ENCODE results near the gene SPN. TPM values are rescaled to one million over a fixed set of nuclear protein-coding genes. Genes with fewer than 3 reads are reported as not detected.

Gene SPN
- total and polyA plus RNA-seq, 2 experiments from 2014 or later, result not detected

- no peak overlapping the region for H2AFZ ChIP-seq
- H3K27me3 ChIP-seq (replicated peaks; ENCODE audit: insufficient read depth), result peaks cover 9% of the 10 kb centered on the region; the same call in 1 of the 2 replicates
- H3K36me3 ChIP-seq (ENCODE audit: low read depth), result no peaks in the 10 kb centered on the region
- H4K20me1 ChIP-seq (ENCODE audit: insufficient read depth), result no peaks in the 10 kb centered on the region
- H3K9me2 ChIP-seq (ENCODE audit: insufficient read depth), result no peaks in the 10 kb centered on the region
- in situ Hi-C loops (cut with MboI), result no loop called here
- H3K27ac ChIP-seq, result no peak overlapping the region
- H3K79me2 ChIP-seq (ENCODE audit: insufficient read depth), result no peaks in the 10 kb centered on the region
- DNase-seq, result no peak
- H3F3A ChIP-seq (ENCODE audit: insufficient read depth), result no peaks in the 10 kb centered on the region
- 79 to 84% methylated on average over 7 of the region's 7 CpGs for WGBS, 2 experiments (ENCODE audit: low coverage in 1 of 2, low lambda C conversion rate in 2 of 2, missing lambda C conversion rate in 2 of 2)
- H3K4me3 ChIP-seq, result no peak overlapping the region
- H3K4me2 ChIP-seq (ENCODE audit: unreplicated experiment), result no peak overlapping the region
- H3K9me3 ChIP-seq (ENCODE audit: low read depth), result no peaks in the 10 kb centered on the region
- H3K9ac ChIP-seq, result no peak overlapping the region
- TF ChIP-seq EZH2 (IDR thresholded peaks at IDR 0.05; ENCODE audit: insufficient read depth, poor library complexity, severe bottlenecking) (no peak), EZH2phosphoT487 (IDR thresholded peaks at IDR 0.05; ENCODE audit: insufficient read depth, low read depth) (no peak)
- H3K4me1 ChIP-seq (ENCODE audit: insufficient read depth), result no peaks in the 10 kb centered on the region
Observed at GRCh38 chr16:29717113-29717512, 54.1 kb downstream of the SPN start.

DNA sequence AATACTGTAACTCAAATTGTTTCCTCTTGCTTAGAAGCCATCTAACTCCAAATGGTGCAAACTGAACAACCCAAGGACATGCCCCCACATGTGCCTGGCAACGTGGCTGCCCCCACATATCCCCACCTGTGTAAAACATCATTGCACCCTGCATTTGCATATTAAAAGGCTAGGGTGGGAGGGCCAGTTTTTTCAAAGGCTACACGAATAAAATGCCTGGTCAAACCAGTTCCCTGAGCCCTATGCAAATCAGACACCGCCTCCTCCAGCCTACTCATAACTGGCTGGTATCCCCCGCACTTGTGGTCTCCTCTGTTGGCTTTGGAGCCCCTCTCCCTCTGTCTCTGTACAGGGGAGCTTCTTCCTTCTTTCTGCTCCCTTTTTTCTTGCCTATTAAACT, 56.0 kb downstream of the SPN start:
- no peak for TF ChIP-seq EZH2 (IDR thresholded peaks at IDR 0.05; ENCODE audit: insufficient read depth, poor library complexity, severe bottlenecking)
- no peak for TF ChIP-seq EZH2phosphoT487 (IDR thresholded peaks at IDR 0.05; ENCODE audit: insufficient read depth, low read depth)
- H3K27ac ChIP-seq, result no peak overlapping the region
- no peaks in the 10 kb centered on the region for H3K9me3 ChIP-seq (ENCODE audit: low read depth)
- peaks cover 9% of the 10 kb centered on the region; the same call in 1 of the 2 replicates for H3K27me3 ChIP-seq (replicated peaks; ENCODE audit: insufficient read depth)
- H2AFZ ChIP-seq, result no peak overlapping the region
- no peaks in the 10 kb centered on the region for H3K4me1 ChIP-seq (ENCODE audit: insufficient read depth)
- H4K20me1 ChIP-seq (ENCODE audit: insufficient read depth), result no peaks in the 10 kb centered on the region
- H3K9me2 ChIP-seq (ENCODE audit: insufficient read depth), result no peaks in the 10 kb centered on the region
- H3K4me2 ChIP-seq (ENCODE audit: unreplicated experiment), result no peak overlapping the region
- no peak overlapping the region for H3K9ac ChIP-seq
- H3K36me3 ChIP-seq (ENCODE audit: low read depth), result no peaks in the 10 kb centered on the region
- H3K4me3 ChIP-seq, result no peak overlapping the region
- no peaks in the 10 kb centered on the region for H3K79me2 ChIP-seq (ENCODE audit: insufficient read depth)
- in situ Hi-C loops (cut with MboI), result no loop called here
- WGBS, 2 experiments (ENCODE audit: low coverage in 1 of 2, low lambda C conversion rate in 2 of 2, missing lambda C conversion rate in 2 of 2), result 25% methylated on average over 4 of the region's 4 CpGs
- DNase-seq, result no peak
- H3F3A ChIP-seq (ENCODE audit: insufficient read depth), result no peaks in the 10 kb centered on the region

Other genes with a start within 250 kb of the SPN start
- gene BOLA2, start 208.9 kb upstream of the SPN start, total RNA-seq (2014; rRNA removed; shearing (Covaris generic)), result 5.3 and 13.9 TPM in 2 replicates
- 7.2 and 10.5 TPM in 2 replicates for gene BOLA2, start 208.9 kb upstream of the SPN start, polyA plus RNA-seq (2016; fragmentation: Nextera tagmentation; extraction: Ambion mirVana)
- 11.8 and 14.2 TPM in 2 replicates for gene SLX1B, start 208.7 kb upstream of the SPN start, total RNA-seq (2014; rRNA removed; shearing (Covaris generic))
- gene SLX1B, start 208.7 kb upstream of the SPN start, polyA plus RNA-seq (2016; fragmentation: Nextera tagmentation; extraction: Ambion mirVana), result 3.7 and 20.4 TPM in 2 replicates
- 4.6 TPM in 1 of 2 replicates, not detected in the other for gene SULT1A4, start 203.3 kb upstream of the SPN start, total RNA-seq (2014; rRNA removed; shearing (Covaris generic))
- gene SULT1A4, start 203.3 kb upstream of the SPN start, polyA plus RNA-seq (2016; fragmentation: Nextera tagmentation; extraction: Ambion mirVana), result 0.73 and 1.0 TPM in 2 replicates
- 2.5 and 14.9 TPM in 2 replicates for gene NPIPB12, start 156.8 kb upstream of the SPN start, total RNA-seq (2014; rRNA removed; shearing (Covaris generic))
- gene NPIPB12, start 156.8 kb upstream of the SPN start, polyA plus RNA-seq (2016; fragmentation: Nextera tagmentation; extraction: Ambion mirVana), result 7.3 and 13.4 TPM in 2 replicates
- 0.32 TPM in 1 of 2 replicates, not detected in the other for gene QPRT, start 15.9 kb downstream of the SPN start, total RNA-seq (2014; rRNA removed; shearing (Covaris generic))
- 0.27 and 0.85 TPM in 2 replicates for gene QPRT, start 15.9 kb downstream of the SPN start, polyA plus RNA-seq (2016; fragmentation: Nextera tagmentation; extraction: Ambion mirVana)
- gene C16orf54, start 82.7 kb downstream of the SPN start, total RNA-seq (2014; rRNA removed; shearing (Covaris generic)), result not detected in 2 replicates
- gene C16orf54, start 82.7 kb downstream of the SPN start, polyA plus RNA-seq (2016; fragmentation: Nextera tagmentation; extraction: Ambion mirVana), result not detected in 2 replicates
- not detected in 2 replicates for gene ZG16, start 115.0 kb downstream of the SPN start, total RNA-seq (2014; rRNA removed; shearing (Covaris generic))
- gene ZG16, start 115.0 kb downstream of the SPN start, polyA plus RNA-seq (2016; fragmentation: Nextera tagmentation; extraction: Ambion mirVana), result not detected in 2 replicates
- gene KIF22, start 127.5 kb downstream of the SPN start, total RNA-seq (2014; rRNA removed; shearing (Covaris generic)), result 28.7 and 30.4 TPM in 2 replicates
- 39.5 and 41.8 TPM in 2 replicates for gene KIF22, start 127.5 kb downstream of the SPN start, polyA plus RNA-seq (2016; fragmentation: Nextera tagmentation; extraction: Ambion mirVana)
- 169 and 215 TPM in 2 replicates for gene MAZ, start 143.3 kb downstream of the SPN start, total RNA-seq (2014; rRNA removed; shearing (Covaris generic))
- gene MAZ, start 143.3 kb downstream of the SPN start, polyA plus RNA-seq (2016; fragmentation: Nextera tagmentation; extraction: Ambion mirVana), result 74.5 and 76.8 TPM in 2 replicates
- gene PRRT2, start 148.9 kb downstream of the SPN start, total RNA-seq (2014; rRNA removed; shearing (Covaris generic)), result 0.43 and 4.0 TPM in 2 replicates
- 1.3 and 2.1 TPM in 2 replicates for gene PRRT2, start 148.9 kb downstream of the SPN start, polyA plus RNA-seq (2016; fragmentation: Nextera tagmentation; extraction: Ambion mirVana)
- 23.6 and 30.6 TPM in 2 replicates for gene PAGR1, start 152.9 kb downstream of the SPN start, total RNA-seq (2014; rRNA removed; shearing (Covaris generic))
- 17.5 and 19.3 TPM in 2 replicates for gene PAGR1, start 152.9 kb downstream of the SPN start, polyA plus RNA-seq (2016; fragmentation: Nextera tagmentation; extraction: Ambion mirVana)
- 272 and 296 TPM in 2 replicates for gene MVP, start 157.2 kb downstream of the SPN start, total RNA-seq (2014; rRNA removed; shearing (Covaris generic))
- 230 and 235 TPM in 2 replicates for gene MVP, start 157.2 kb downstream of the SPN start, polyA plus RNA-seq (2016; fragmentation: Nextera tagmentation; extraction: Ambion mirVana)
- 161 and 181 TPM in 2 replicates for gene CDIPT, start 200.0 kb downstream of the SPN start, total RNA-seq (2014; rRNA removed; shearing (Covaris generic))
- gene CDIPT, start 200.0 kb downstream of the SPN start, polyA plus RNA-seq (2016; fragmentation: Nextera tagmentation; extraction: Ambion mirVana), result 126 and 128 TPM in 2 replicates
- 30.7 and 34.7 TPM in 2 replicates for gene SEZ6L2, start 236.3 kb downstream of the SPN start, total RNA-seq (2014; rRNA removed; shearing (Covaris generic))
- gene SEZ6L2, start 236.3 kb downstream of the SPN start, polyA plus RNA-seq (2016; fragmentation: Nextera tagmentation; extraction: Ambion mirVana), result 6.9 and 7.3 TPM in 2 replicates
- 6.9 and 18.7 TPM in 2 replicates for gene ASPHD1, start 237.2 kb downstream of the SPN start, total RNA-seq (2014; rRNA removed; shearing (Covaris generic))
- gene ASPHD1, start 237.2 kb downstream of the SPN start, polyA plus RNA-seq (2016; fragmentation: Nextera tagmentation; extraction: Ambion mirVana), result 18.5 and 19.3 TPM in 2 replicates